K562 (cell line): ENCODE results near the gene GREB1. TPM values are rescaled to one million over a fixed set of nuclear protein-coding genes. Genes with fewer than 3 reads are reported as not detected.

Experiments used
- ATAC-seq: fragments of 200-7000 bp; cut with Tn5 transposase; 3 replicates; pipeline ENCODE4 v1.9.1; 2020; ENCODE audit warnings: moderate library complexity
- BruUV-seq: library from RNA; stranded (reverse); fragments of 400-500 nt; replicated peaks from 2 replicates; lab custom pipeline; 2021; lab: Mats Ljungman, UMichigan
- CTCF ChIA-PET: fragments of 300-600 bp; formaldehyde crosslinking; extraction: SDS; loops from one replicate; lab custom pipeline; 2021; ENCODE audit warnings: low intra/inter-chr PET ratio; lab: Yijun Ruan, JAX
- POLR2A ChIA-PET: fragments of 300-600, 350-650 bp; sonication (Branson Sonifier 250); formaldehyde crosslinking; extraction: SDS; loops from one replicate; lab custom pipeline; 2021; ENCODE audit warnings: antibody characterized with exemption, inconsistent platforms; lab: Yijun Ruan, JAX
- DNase-seq, 4 experiments: peaks; one replicate each; pipeline versions ENCODE4 v3.0.0 to v3.0.0-alpha.2; 2011 to 2018; ENCODE audit warnings: low spot score in 3 of 4, mixed read lengths in 3 of 4; ENCODE audit errors: extremely low read depth in 1 of 4
- FAIRE-seq: peaks from 2 replicates; lab custom pipeline; 2011; peaks lifted over from hg19 to GRCh38; lab: Jason Lieb, UNC
- H2AFZ ChIP-seq: 2 replicates; pipeline ENCODE4 v1.6.0; 2011; ENCODE audit warnings: low read depth, low read length, control low read depth, inconsistent platforms
- H3K27ac ChIP-seq: fragments of 200-600 bp; 3 replicates; pipeline ENCODE4 v1.8.0; 2011; ENCODE audit warnings: low read depth, mild to moderate bottlenecking, control low read depth, inconsistent platforms, low read length, moderate library complexity, mixed read lengths; ENCODE audit errors: extremely low read depth
- H3K27me3 ChIP-seq, 2 experiments: fragments of 300-600 bp in 1 of 2; 2 replicates in 1 of 2; 3 replicates in 1 of 2; pipeline versions ENCODE4 v1.6.0 to v1.8.0; 2011; ENCODE audit warnings: inconsistent platforms in 2 of 2, low read length in 2 of 2, mild to moderate bottlenecking in 1 of 2, mixed read lengths in 1 of 2, moderate library complexity in 1 of 2; ENCODE audit not compliant: control insufficient read depth in 2 of 2, insufficient read depth in 2 of 2
- H3K36me3 ChIP-seq: fragments of 300-600 bp; 3 replicates; pipeline ENCODE4 v1.8.0; 2011; ENCODE audit warnings: mild to moderate bottlenecking, low read length, inconsistent platforms; ENCODE audit not compliant: control insufficient read depth, insufficient read depth
- H3K4me1 ChIP-seq, 2 experiments: fragments of 200-600 bp in 1 of 2; replicated peaks in 1 of 2; 2 replicates in 1 of 2; 3 replicates in 1 of 2; pipeline versions ENCODE4 v1.5.1 to v1.8.0; 2011; ENCODE audit warnings: inconsistent platforms in 2 of 2, low read length in 2 of 2, mild to moderate bottlenecking in 1 of 2, mixed read lengths in 1 of 2, moderate library complexity in 1 of 2; ENCODE audit not compliant: control insufficient read depth in 2 of 2, insufficient read depth in 2 of 2
- H3K4me2 ChIP-seq: 2 replicates; pipeline ENCODE4 v1.6.1; 2011; ENCODE audit warnings: low read length, control low read depth, inconsistent platforms, mixed read lengths; ENCODE audit not compliant: insufficient read depth
- H3K4me3 ChIP-seq: fragments of 200-600 bp; sonication (generic), shearing (Covaris generic); 2 replicates; pipeline ENCODE4 v1.5.1; 2016; ENCODE audit warnings: control low read depth, inconsistent platforms
- H3K79me2 ChIP-seq: fragments of 200-600 bp; 3 replicates; pipeline ENCODE4 v1.8.0; 2011; ENCODE audit warnings: low read length, inconsistent platforms; ENCODE audit not compliant: control insufficient read depth, insufficient read depth
- H3K9ac ChIP-seq, 2 experiments: 2 replicates each; pipeline versions ENCODE4 v1.6.0 to v1.6.1; 2011; ENCODE audit warnings: low read depth in 2 of 2, low read length in 2 of 2, control low read depth in 1 of 2, inconsistent platforms in 1 of 2, mild to moderate bottlenecking in 1 of 2, mixed read lengths in 1 of 2; ENCODE audit not compliant: insufficient read depth in 1 of 2
- H3K9me1 ChIP-seq: one replicate; pipeline ENCODE4 v1.6.0; 2011; ENCODE audit warnings: inconsistent platforms, mild to moderate bottlenecking, low read length, moderate library complexity; ENCODE audit not compliant: control insufficient read depth, insufficient read depth
- H3K9me3 ChIP-seq: replicated peaks from 2 replicates; pipeline ENCODE4 v1.5.1; 2011; ENCODE audit warnings: low read depth, low read length, inconsistent platforms; ENCODE audit not compliant: control insufficient read depth, insufficient read depth
- H4K20me1 ChIP-seq: replicated peaks from 2 replicates; pipeline ENCODE4 v1.6.1; 2011; ENCODE audit warnings: low read length, inconsistent platforms, mixed read lengths; ENCODE audit not compliant: control insufficient read depth, insufficient read depth
- ESRRB ChIP-seq: fragments of 250-450 bp; sonication (Bioruptor Pico); IDR thresholded peaks from 2 replicates; pipeline ENCODE4 v1.5.0; 2020; ENCODE audit warnings: mild to moderate bottlenecking, moderate library complexity, borderline replicate concordance
- FOS ChIP-seq: IDR thresholded peaks from 3 replicates; pipeline ENCODE4 v1.6.1; 2011; ENCODE audit not compliant: insufficient read length; ENCODE audit errors: extremely low read depth
- KAT7 ChIP-seq: sonication (generic); formaldehyde crosslinking; IDR thresholded peaks from 2 replicates; pipeline ENCODE4 v1.8.0; 2022; ENCODE audit warnings: missing genetic modification reagents, mild to moderate bottlenecking, borderline replicate concordance
- POLR2AphosphoS2 ChIP-seq: IDR thresholded peaks from 2 replicates; pipeline ENCODE4 v1.6.1; 2012; ENCODE audit warnings: low read length, improper control_type of control experiment
- SMARCB1 ChIP-seq: IDR thresholded peaks from 2 replicates; pipeline ENCODE4 v1.6.1; 2011; ENCODE audit warnings: improper control_type of control experiment, low read depth; ENCODE audit not compliant: insufficient read length
- SMC3 ChIP-seq: conservative IDR thresholded peaks from 2 replicates; pipeline ENCODE4 v1.6.1; 2011; ENCODE audit warnings: low read depth, low read length, improper control_type of control experiment; ENCODE audit not compliant: insufficient read depth
- ZBTB17 ChIP-seq: fragments of 450-650 bp; formaldehyde crosslinking; IDR thresholded peaks from 2 replicates; pipeline ENCODE4 v1.4.0; 2020; ENCODE audit warnings: mild to moderate bottlenecking
- ZNF124 ChIP-seq: sonication (generic); formaldehyde crosslinking; IDR thresholded peaks from 2 replicates; pipeline ENCODE4 v1.8.1; 2022; ENCODE audit warnings: missing genetic modification reagents
- WGBS: fragments of 100-300 bp; shearing (Covaris generic); methylation state at CpG from one replicate; pipeline ENCODE4 v1.1.6; 2016; ENCODE audit warnings: low coverage, mixed read lengths; ENCODE audit not compliant: insufficient coverage; ENCODE audit errors: missing lambda C conversion rate; 5-methylcytosine and 5-hydroxymethylcytosine counted together
- in situ Hi-C: fragments of 300-500 bp; cut with MboI; formaldehyde crosslinking; loops from 4 replicates; pipeline ENCODE4 v1.15.0; 2018; ENCODE audit warnings: inconsistent platforms, mixed read lengths
- intact Hi-C: fragments of 100-400 bp; cut with micrococcal nuclease; formaldehyde crosslinking; loops from 2 replicates; pipeline ENCODE4 v1.14.2; 2022
- polyA plus RNA-seq, 8 experiments: library from polyadenylated mRNA; depleted of rRNA in 4 of 8; stranded (reverse) in 5 of 8; unstranded in 3 of 8; fragments of >200 nt; fragmentation: Nextera tagmentation in 2 of 8; fragmentation: Illumina TruSeq in 1 of 8; extraction: Ambion mirVana in 2 of 8; extraction: Trizol in 1 of 8; gene quantifications; 2 replicates each; pipeline versions ENCODE4 v1.2.1 to v1.2.3, GENCODE V29; 2011 to 2014; ENCODE audit warnings: inconsistent platforms in 1 of 8, missing spikeins in 1 of 8
- total RNA-seq, 7 experiments: library from RNA; depleted of rRNA in 6 of 7; stranded (reverse); fragments of >200 nt in 6 of 7; fragmentation: Illumina TruSeq in 2 of 7; extraction: Trizol in 2 of 7; gene quantifications; 2 replicates each; pipeline versions ENCODE4 v1.2.1 to v1.2.3, GENCODE V29; 2011 to 2021; ENCODE audit warnings: low replicate concordance in 1 of 7
- TF ChIP-seq, protein P1 (sequence below), 2 experiments: fragments of 450-650 bp; formaldehyde crosslinking in 1 of 2; IDR thresholded peaks; 2 replicates each; pipeline versions ENCODE4 v1.4.0 to v1.6.1; 2014 to 2020; ENCODE audit warnings: mild to moderate bottlenecking in 2 of 2, borderline replicate concordance in 1 of 2, low read depth in 1 of 2

The GREB1 gene
- total and polyA plus RNA-seq, 9 of the 15 experiments (the other 6 are each of a cell fraction or from before 2014, with no cell fraction given), result 0.04 to 0.86 (median 0.10) TPM; not detected in 1

DNA sequence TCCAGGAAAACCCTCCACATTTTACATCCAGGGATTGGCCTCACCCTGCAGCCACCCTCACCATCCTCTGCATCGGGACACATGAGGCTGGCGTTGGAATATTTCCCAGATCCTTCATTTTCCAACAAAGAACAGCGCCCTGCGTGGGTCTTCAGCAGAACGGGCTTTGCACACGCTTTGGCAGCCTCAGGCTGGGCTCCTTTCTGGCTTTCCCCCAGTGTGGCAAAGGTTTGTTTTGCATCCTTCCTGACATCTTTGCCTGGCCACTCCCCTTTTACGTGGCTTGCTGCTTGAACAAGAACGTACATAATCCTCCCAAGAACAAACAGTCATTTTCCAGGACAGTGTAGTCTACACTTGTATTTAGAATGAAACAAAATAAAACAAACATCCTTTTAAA lies 25.6 kb upstream of the GREB1 start:
- Histone ChIP-seq H2AFZ (no peak overlapping the region), H3K9me1 (no peaks in the 10 kb centered on the region), H3K4me2 (no peak overlapping the region), H3K36me3 (no peaks in the 10 kb centered on the region), H3K4me1 (no peaks in the 10 kb centered on the region; a peak in 1 of 5 replicates), H3K79me2 (no peaks in the 10 kb centered on the region), H3K27ac (no peak overlapping the region), H3K27me3 (peaks cover 13 to 44% of the 10 kb centered on the region in 2 experiments; a peak in 4 of 5 replicates), H3K4me3 (no peak overlapping the region), H3K9me3 (no peaks in the 10 kb centered on the region), H3K9ac (no peak overlapping the region), H4K20me1 (no peaks in the 10 kb centered on the region)
- POLR2A ChIA-PET, result interaction anchor here (0.8 kb wide), 1 partner anchor 11 kb away, joined by 3 read pairs; no protein-coding TSS in a partner anchor
- no peak for FAIRE-seq
- no peak for ATAC-seq
- intact Hi-C loops (no loop called here), in situ Hi-C loops (no loop called here)
- no TSS peak for BruUV-seq
- CTCF ChIA-PET, result no interaction called here
- WGBS, result 2% methylated on average over 8 of the region's 8 CpGs
- no peak for TF ChIP-seq POLR2AphosphoS2
- no peak for TF ChIP-seq ESRRB (CRISPR knock-in tag)
- no peak for TF ChIP-seq ZNF124
- TF ChIP-seq ZBTB17 (CRISPR knock-in tag), result no peak
- TF ChIP-seq, protein P1, sequence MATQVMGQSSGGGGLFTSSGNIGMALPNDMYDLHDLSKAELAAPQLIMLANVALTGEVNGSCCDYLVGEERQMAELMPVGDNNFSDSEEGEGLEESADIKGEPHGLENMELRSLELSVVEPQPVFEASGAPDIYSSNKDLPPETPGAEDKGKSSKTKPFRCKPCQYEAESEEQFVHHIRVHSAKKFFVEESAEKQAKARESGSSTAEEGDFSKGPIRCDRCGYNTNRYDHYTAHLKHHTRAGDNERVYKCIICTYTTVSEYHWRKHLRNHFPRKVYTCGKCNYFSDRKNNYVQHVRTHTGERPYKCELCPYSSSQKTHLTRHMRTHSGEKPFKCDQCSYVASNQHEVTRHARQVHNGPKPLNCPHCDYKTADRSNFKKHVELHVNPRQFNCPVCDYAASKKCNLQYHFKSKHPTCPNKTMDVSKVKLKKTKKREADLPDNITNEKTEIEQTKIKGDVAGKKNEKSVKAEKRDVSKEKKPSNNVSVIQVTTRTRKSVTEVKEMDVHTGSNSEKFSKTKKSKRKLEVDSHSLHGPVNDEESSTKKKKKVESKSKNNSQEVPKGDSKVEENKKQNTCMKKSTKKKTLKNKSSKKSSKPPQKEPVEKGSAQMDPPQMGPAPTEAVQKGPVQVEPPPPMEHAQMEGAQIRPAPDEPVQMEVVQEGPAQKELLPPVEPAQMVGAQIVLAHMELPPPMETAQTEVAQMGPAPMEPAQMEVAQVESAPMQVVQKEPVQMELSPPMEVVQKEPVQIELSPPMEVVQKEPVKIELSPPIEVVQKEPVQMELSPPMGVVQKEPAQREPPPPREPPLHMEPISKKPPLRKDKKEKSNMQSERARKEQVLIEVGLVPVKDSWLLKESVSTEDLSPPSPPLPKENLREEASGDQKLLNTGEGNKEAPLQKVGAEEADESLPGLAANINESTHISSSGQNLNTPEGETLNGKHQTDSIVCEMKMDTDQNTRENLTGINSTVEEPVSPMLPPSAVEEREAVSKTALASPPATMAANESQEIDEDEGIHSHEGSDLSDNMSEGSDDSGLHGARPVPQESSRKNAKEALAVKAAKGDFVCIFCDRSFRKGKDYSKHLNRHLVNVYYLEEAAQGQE (IDR thresholded peaks at IDR 0.05; ENCODE audit: borderline replicate concordance), result no peak
- TF ChIP-seq, protein P1 (CRISPR knock-in tag; IDR thresholded peaks at IDR 0.05; ENCODE audit: low read depth), result no peak
- TF ChIP-seq FOS, result no peak
- no peak for TF ChIP-seq SMC3
- TF ChIP-seq SMARCB1, result no peak
- TF ChIP-seq KAT7 (CRISPR knock-in tag), result no peak
- TF ChIP-seq, all 486 proteins: peak for 0
- no peak for DNase-seq
